Loucy (cell line): ENCODE measurements around the gene MRAS.

Experiments used
- H2AFZ ChIP-seq: fragments of 200-600 bp; sonication (generic); 2 replicates; pipeline ENCODE4 v1.6.0; 2016; ENCODE audit warnings: antibody characterized with exemption, mild to moderate bottlenecking, low read length, moderate library complexity
- H3F3A ChIP-seq: fragments of 200-600 bp; 2 replicates; pipeline ENCODE4 v1.6.0; 2016; ENCODE audit warnings: antibody characterized with exemption, low read depth, mild to moderate bottlenecking
- H3K27me3 ChIP-seq: fragments of 200-600 bp; sonication (generic); 2 replicates; pipeline ENCODE4 v1.6.1; 2014; ENCODE audit warnings: low read length, mild to moderate bottlenecking; ENCODE audit not compliant: insufficient read depth, poor library complexity, severe bottlenecking
- H3K36me3 ChIP-seq: fragments of 200-600 bp; sonication (generic); 2 replicates; pipeline ENCODE4 v1.6.1; 2016; ENCODE audit warnings: low read length; ENCODE audit not compliant: insufficient read depth
- H3K4me1 ChIP-seq: fragments of 200-600 bp; sonication (generic); 2 replicates; pipeline ENCODE4 v1.5.1; 2014; ENCODE audit warnings: low read length, mild to moderate bottlenecking; ENCODE audit not compliant: insufficient read depth, poor library complexity, severe bottlenecking
- H3K4me2 ChIP-seq: fragments of 200-600 bp; sonication (generic); 2 replicates; pipeline ENCODE4 v1.6.0; 2014; ENCODE audit warnings: antibody characterized with exemption, low read length, low read depth, mild to moderate bottlenecking; ENCODE audit not compliant: poor library complexity, severe bottlenecking
- H3K4me3 ChIP-seq: fragments of 200-600 bp; sonication (generic); 2 replicates; pipeline ENCODE4 v1.5.1; 2014; ENCODE audit warnings: low read length, mild to moderate bottlenecking, mixed read lengths; ENCODE audit not compliant: poor library complexity, severe bottlenecking
- H3K79me2 ChIP-seq: fragments of 200-600 bp; sonication (generic); 2 replicates; pipeline ENCODE4 v1.6.1; 2014; ENCODE audit warnings: low read length; ENCODE audit not compliant: insufficient read depth
- H3K9ac ChIP-seq: fragments of 200-600 bp; sonication (generic); 2 replicates; pipeline ENCODE4 v1.6.0; 2014; ENCODE audit warnings: mild to moderate bottlenecking, low read depth, low read length, moderate library complexity; ENCODE audit not compliant: poor library complexity, severe bottlenecking
- H3K9me2 ChIP-seq: fragments of 200-600 bp; sonication (generic); replicated peaks from 2 replicates; pipeline ENCODE4 v1.6.1; 2016; ENCODE audit warnings: low read depth, low read length, mixed read lengths
- H3K9me3 ChIP-seq: fragments of 200-600 bp; sonication (generic); 2 replicates; pipeline ENCODE4 v1.6.1; 2014; ENCODE audit warnings: mild to moderate bottlenecking, antibody characterized with exemption, low read length, low read depth; ENCODE audit not compliant: insufficient read depth
- H4K20me1 ChIP-seq: fragments of 200-600 bp; sonication (generic); 2 replicates; pipeline ENCODE4 v1.6.0; 2014; ENCODE audit warnings: antibody characterized with exemption, low read length, mild to moderate bottlenecking; ENCODE audit not compliant: insufficient read depth, poor library complexity, severe bottlenecking
- CTCF ChIP-seq: fragments of 200-600 bp; sonication (generic); conservative IDR thresholded peaks from 2 replicates; pipeline ENCODE4 v1.5.1; 2014; ENCODE audit warnings: mild to moderate bottlenecking, antibody characterized with exemption, low read length
- EZH2phosphoT487 ChIP-seq: fragments of 200-600 bp; IDR thresholded peaks from 2 replicates; pipeline ENCODE4 v1.6.1; 2018; ENCODE audit warnings: antibody characterized with exemption, mild to moderate bottlenecking, moderate library complexity, borderline replicate concordance

The MRAS gene

GRCh38 chr3:138441256-138441655 lies 92.9 kb downstream of the MRAS start:
- H3K9me3 ChIP-seq, result no peaks in the 10 kb centered on the region
- no peaks in the 10 kb centered on the region for H3F3A ChIP-seq
- no peak overlapping the region for H3K4me3 ChIP-seq
- no peak overlapping the region for H3K9ac ChIP-seq
- H3K4me2 ChIP-seq, result no peak overlapping the region
- H3K36me3 ChIP-seq, result no peaks in the 10 kb centered on the region
- no peaks in the 10 kb centered on the region for H4K20me1 ChIP-seq
- H3K79me2 ChIP-seq, result no peaks in the 10 kb centered on the region
- no peaks in the 10 kb centered on the region for H3K4me1 ChIP-seq
- no peak for TF ChIP-seq EZH2phosphoT487
- TF ChIP-seq CTCF, result no peak
- no peak overlapping the region for H2AFZ ChIP-seq
- H3K9me2 ChIP-seq, result no peaks in the 10 kb centered on the region
- H3K27me3 ChIP-seq, result no peaks in the 10 kb centered on the region

GRCh38 chr3:138441742-138442141 lies 93.4 kb downstream of the MRAS start:
- H3K4me2 ChIP-seq, result no peak overlapping the region
- no peak overlapping the region for H3K9ac ChIP-seq
- H3K4me3 ChIP-seq, result no peak overlapping the region
- H3K79me2 ChIP-seq, result no peaks in the 10 kb centered on the region
- H2AFZ ChIP-seq, result no peak overlapping the region
- no peaks in the 10 kb centered on the region for H3K36me3 ChIP-seq
- no peaks in the 10 kb centered on the region for H3F3A ChIP-seq
- no peaks in the 10 kb centered on the region for H3K27me3 ChIP-seq
- no peaks in the 10 kb centered on the region for H3K4me1 ChIP-seq
- no peak for TF ChIP-seq EZH2phosphoT487
- TF ChIP-seq CTCF, result no peak
- no peaks in the 10 kb centered on the region for H4K20me1 ChIP-seq
- no peaks in the 10 kb centered on the region for H3K9me3 ChIP-seq
- H3K9me2 ChIP-seq, result no peaks in the 10 kb centered on the region

GRCh38 chr3:138442433-138442832 lies 94.1 kb downstream of the MRAS start:
- Histone ChIP-seq H3K79me2 (no peaks in the 10 kb centered on the region), H3K9me3 (no peaks in the 10 kb centered on the region), H3F3A (no peaks in the 10 kb centered on the region), H3K36me3 (no peaks in the 10 kb centered on the region), H3K4me3 (no peak overlapping the region), H3K9me2 (no peaks in the 10 kb centered on the region), H3K27me3 (no peaks in the 10 kb centered on the region), H2AFZ (no peak overlapping the region), H3K4me1 (no peaks in the 10 kb centered on the region), H4K20me1 (no peaks in the 10 kb centered on the region), H3K9ac (no peak overlapping the region), H3K4me2 (no peak overlapping the region)
- TF ChIP-seq CTCF (no peak), EZH2phosphoT487 (no peak)
